CD8-positive, alpha-beta memory T cell (primary cell): Measurements from ENCODE around the gene ZMIZ1. TPM values are rescaled to one million over a fixed set of nuclear protein-coding genes. Genes with fewer than 3 reads are reported as not detected.

ENCODE experiments used
- CTCF ChIA-PET: fragments of 350-600 bp; sonication (Branson Sonifier 250); formaldehyde crosslinking; loops from one replicate; lab custom pipeline; 2021; ENCODE audit warnings: antibody characterized with exemption; lab: Charles Lee
- POLR2A ChIA-PET: fragments of 350-600 bp; sonication (Branson Sonifier 250); formaldehyde crosslinking; loops from one replicate; lab custom pipeline; 2021; ENCODE audit warnings: antibody characterized with exemption; lab: Charles Lee
- DNase-seq, 5 donors: peaks; one replicate each; pipeline versions ENCODE4 v3.0.0 to v3.0.0-alpha.2; 2020 to 2022; ENCODE audit warnings: mixed read lengths in 1 of 5
- H3K27ac ChIP-seq: one replicate; pipeline ENCODE4 v1.7.0; 2013; ENCODE audit warnings: low read depth, mild to moderate bottlenecking, low read length, moderate library complexity
- H3K27me3 ChIP-seq: 2 replicates; pipeline ENCODE4 v1.7.0; 2013; ENCODE audit warnings: low read length, mild to moderate bottlenecking; ENCODE audit not compliant: insufficient read depth, poor library complexity, severe bottlenecking
- H3K36me3 ChIP-seq: 2 replicates; pipeline ENCODE4 v1.7.0; 2013; ENCODE audit warnings: mild to moderate bottlenecking, low read length, moderate library complexity; ENCODE audit not compliant: insufficient read depth
- H3K4me1 ChIP-seq: 2 replicates; pipeline ENCODE4 v1.7.0; 2013; ENCODE audit warnings: mild to moderate bottlenecking, low read length, moderate library complexity; ENCODE audit not compliant: insufficient read depth
- H3K4me3 ChIP-seq: 2 replicates; pipeline ENCODE4 v1.7.0; 2013; ENCODE audit warnings: mild to moderate bottlenecking, low read length
- H3K9me3 ChIP-seq: 2 replicates; pipeline ENCODE4 v1.7.0; 2013; ENCODE audit warnings: mild to moderate bottlenecking, low read length
- H3K27ac Mint-ChIP-seq, 8 donors: one replicate each; pipeline ENCODE4 v1.8.0; 2020 to 2021; ENCODE audit warnings: mixed read lengths in 8 of 8, mild to moderate bottlenecking in 6 of 8, inconsistent platforms in 3 of 8, moderate library complexity in 3 of 8
- H3K27me3 Mint-ChIP-seq, 2 donors: one replicate each; pipeline ENCODE4 v1.8.0; 2020 to 2021; ENCODE audit warnings: mixed read lengths in 2 of 2, mild to moderate bottlenecking in 1 of 2, moderate library complexity in 1 of 2
- H3K36me3 Mint-ChIP-seq, 3 donors: one replicate each; pipeline ENCODE4 v1.8.0; 2020 to 2021; ENCODE audit warnings: mixed read lengths in 3 of 3, inconsistent platforms in 1 of 3, mild to moderate bottlenecking in 1 of 3
- H3K4me1 Mint-ChIP-seq, 3 donors: one replicate each; pipeline ENCODE4 v1.8.0; 2020 to 2021; ENCODE audit warnings: mixed read lengths in 3 of 3, inconsistent platforms in 1 of 3, mild to moderate bottlenecking in 1 of 3
- H3K4me3 Mint-ChIP-seq, 7 donors: one replicate each; pipeline ENCODE4 v1.8.0; 2020 to 2021; ENCODE audit warnings: mixed read lengths in 7 of 7, mild to moderate bottlenecking in 6 of 7, moderate library complexity in 4 of 7, inconsistent platforms in 2 of 7
- H3K9me3 Mint-ChIP-seq, 5 donors: one replicate each; pipeline ENCODE4 v1.8.0; 2020 to 2022; ENCODE audit warnings: mixed read lengths in 5 of 5, mild to moderate bottlenecking in 3 of 5, moderate library complexity in 2 of 5, inconsistent platforms in 1 of 5
- polyA plus RNA-seq: library from polyadenylated mRNA; unstranded; fragments of 300-500 nt; fragmentation: Illumina TruSeq; gene quantifications from one replicate; pipeline ENCODE4 v1.2.3, GENCODE V29; 2021
- total RNA-seq, 2 experiments: library from RNA; stranded (reverse); gene quantifications; one replicate each; pipeline ENCODE4 v1.2.3, GENCODE V29; 2021

The ZMIZ1 gene
- total and polyA plus RNA-seq, 3 experiments from 2014 or later = 8.0 to 36.3 (median 34.7) TPM

- H3K9me3 ChIP-seq = no peaks in the 10 kb centered on the region
- H3K36me3 ChIP-seq = no peaks in the 10 kb centered on the region
- no peaks in the 10 kb centered on the region for H3K4me1 ChIP-seq
- Mint-ChIP-seq H3K9me3 (no peaks in the 10 kb centered on the region), H3K4me1 (peaks cover 0 to 5% (median 0%) of the 10 kb centered on the region in 3 donors), H3K36me3 (peaks cover 0 to 25% (median 23%) of the 10 kb centered on the region in 3 donors), H3K27ac (peak overlapping the region in 2 of 8 donors; percentile 13 to 74), H3K4me3 (no peak overlapping the region), H3K27me3 (peaks cover 0 to 4% of the 10 kb centered on the region in 2 donors)
- no peak overlapping the region for H3K27ac ChIP-seq
- ChIA-PET CTCF (no interaction called here), POLR2A (no interaction called here)
- DNase-seq = no peak
- no peaks in the 10 kb centered on the region for H3K27me3 ChIP-seq
- no peak overlapping the region for H3K4me3 ChIP-seq
Observed at GRCh38 chr10:79219322-79219957, 150.7 kb downstream of the ZMIZ1 start.

- Mint-ChIP-seq H3K4me3 (no peak overlapping the region), H3K4me1 (peaks cover 0 to 5% (median 0%) of the 10 kb centered on the region in 3 donors), H3K27me3 (peaks cover 0 to 4% of the 10 kb centered on the region in 2 donors), H3K27ac (no peak overlapping the region), H3K9me3 (no peaks in the 10 kb centered on the region), H3K36me3 (peaks cover 0 to 25% (median 23%) of the 10 kb centered on the region in 3 donors)
- Histone ChIP-seq H3K27ac (no peak overlapping the region), H3K9me3 (no peaks in the 10 kb centered on the region), H3K4me1 (no peaks in the 10 kb centered on the region), H3K4me3 (no peak overlapping the region), H3K36me3 (no peaks in the 10 kb centered on the region), H3K27me3 (no peaks in the 10 kb centered on the region)
- no peak for DNase-seq
- ChIA-PET POLR2A (no interaction called here), CTCF (no interaction called here)
Observed at GRCh38 chr10:79220307-79220706, 151.5 kb downstream of the ZMIZ1 start.

GRCh38 chr10:79221110-79222051, 152.6 kb downstream of the ZMIZ1 start:
- no peak overlapping the region for H3K4me3 Mint-ChIP-seq
- ChIA-PET POLR2A (no interaction called here), CTCF (no interaction called here)
- no peak overlapping the region for H3K4me3 ChIP-seq
- H3K36me3 Mint-ChIP-seq = peaks cover 0 to 19% (median 17%) of the 10 kb centered on the region in 3 donors
- peaks cover 0 to 5% (median 0%) of the 10 kb centered on the region in 3 donors for H3K4me1 Mint-ChIP-seq
- no peaks in the 10 kb centered on the region for H3K9me3 ChIP-seq
- no peak overlapping the region for H3K27ac Mint-ChIP-seq
- H3K27me3 Mint-ChIP-seq = peaks cover 0 to 4% of the 10 kb centered on the region in 2 donors
- no peaks in the 10 kb centered on the region for H3K4me1 ChIP-seq
- H3K27me3 ChIP-seq = no peaks in the 10 kb centered on the region
- H3K9me3 Mint-ChIP-seq = no peaks in the 10 kb centered on the region
- DNase-seq = no peak
- H3K36me3 ChIP-seq = no peaks in the 10 kb centered on the region
- H3K27ac ChIP-seq = no peak overlapping the region

- no peaks in the 10 kb centered on the region for H3K9me3 Mint-ChIP-seq
- H3K27me3 Mint-ChIP-seq = peaks cover 0 to 4% of the 10 kb centered on the region in 2 donors
- ChIA-PET CTCF (no interaction called here), POLR2A (no interaction called here)
- Histone ChIP-seq H3K4me1 (no peaks in the 10 kb centered on the region), H3K9me3 (no peaks in the 10 kb centered on the region), H3K27ac (no peak overlapping the region), H3K36me3 (no peaks in the 10 kb centered on the region), H3K4me3 (no peak overlapping the region), H3K27me3 (no peaks in the 10 kb centered on the region)
- H3K4me1 Mint-ChIP-seq = peaks cover 0 to 5% (median 0%) of the 10 kb centered on the region in 3 donors
- peak overlapping the region in 1 of 8 donors; percentile 33 for H3K27ac Mint-ChIP-seq
- H3K36me3 Mint-ChIP-seq = peaks cover 0 to 13% (median 13%) of the 10 kb centered on the region in 3 donors
- H3K4me3 Mint-ChIP-seq = no peak overlapping the region
- no peak for DNase-seq
Observed at GRCh38 chr10:79222186-79222585, 153.4 kb downstream of the ZMIZ1 start.

GRCh38 chr10:79223091-79224048, 154.6 kb downstream of the ZMIZ1 start:
- H3K36me3 ChIP-seq = no peaks in the 10 kb centered on the region
- no peaks in the 10 kb centered on the region for H3K9me3 ChIP-seq
- no peaks in the 10 kb centered on the region for H3K9me3 Mint-ChIP-seq
- peaks cover 0 to 5% (median 0%) of the 10 kb centered on the region in 3 donors for H3K4me1 Mint-ChIP-seq
- H3K4me1 ChIP-seq = no peaks in the 10 kb centered on the region
- H3K27ac Mint-ChIP-seq = no peak overlapping the region
- H3K27me3 Mint-ChIP-seq = peaks cover 0 to 3% of the 10 kb centered on the region in 2 donors
- no peak overlapping the region for H3K27ac ChIP-seq
- CTCF ChIA-PET = no interaction called here
- H3K4me3 Mint-ChIP-seq = no peak overlapping the region
- H3K36me3 Mint-ChIP-seq = peaks cover 0 to 9% (median 6%) of the 10 kb centered on the region in 3 donors
- H3K4me3 ChIP-seq = no peak overlapping the region
- no peak for DNase-seq
- no peaks in the 10 kb centered on the region for H3K27me3 ChIP-seq
- POLR2A ChIA-PET = no interaction called here

- peaks cover 0 to 1% of the 10 kb centered on the region in 2 donors for H3K27me3 Mint-ChIP-seq
- H3K36me3 ChIP-seq = no peaks in the 10 kb centered on the region
- H3K36me3 Mint-ChIP-seq = peaks cover 0 to 9% (median 6%) of the 10 kb centered on the region in 3 donors
- H3K9me3 Mint-ChIP-seq = no peaks in the 10 kb centered on the region
- ChIA-PET CTCF (no interaction called here), POLR2A (no interaction called here)
- peaks cover 0 to 5% (median 0%) of the 10 kb centered on the region in 3 donors for H3K4me1 Mint-ChIP-seq
- no peaks in the 10 kb centered on the region for H3K9me3 ChIP-seq
- no peak for DNase-seq
- no peak overlapping the region for H3K4me3 ChIP-seq
- no peaks in the 10 kb centered on the region for H3K4me1 ChIP-seq
- peak overlapping the region in 1 of 8 donors; percentile 16 for H3K27ac Mint-ChIP-seq
- no peak overlapping the region for H3K4me3 Mint-ChIP-seq
- H3K27me3 ChIP-seq = no peaks in the 10 kb centered on the region
- H3K27ac ChIP-seq = no peak overlapping the region
Observed at GRCh38 chr10:79224263-79224949, 155.6 kb downstream of the ZMIZ1 start.

DNA sequence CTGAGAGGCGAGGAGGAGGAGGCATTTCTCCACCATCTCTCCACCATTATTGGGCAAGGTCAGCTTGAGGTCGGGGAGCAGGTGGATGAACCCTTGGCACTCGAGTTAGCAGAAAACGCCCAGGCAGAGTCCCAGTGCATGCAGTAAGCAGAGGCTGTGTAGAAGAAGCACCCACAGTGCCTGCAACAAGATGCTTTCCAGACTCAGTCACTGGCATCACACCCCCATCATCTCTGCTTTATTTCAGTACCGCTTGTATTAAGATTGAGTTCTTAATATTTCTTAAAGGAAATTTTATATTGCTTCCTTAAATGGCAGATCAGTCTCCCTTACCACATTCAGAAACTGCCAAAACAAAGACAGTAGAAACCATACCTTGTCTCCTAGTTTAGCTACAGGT, 156.2 kb downstream of the ZMIZ1 start:
- CTCF ChIA-PET = no interaction called here
- Histone ChIP-seq H3K36me3 (no peaks in the 10 kb centered on the region), H3K27ac (no peak overlapping the region), H3K4me1 (no peaks in the 10 kb centered on the region), H3K27me3 (no peaks in the 10 kb centered on the region), H3K9me3 (no peaks in the 10 kb centered on the region), H3K4me3 (no peak overlapping the region)
- no peak for DNase-seq
- H3K27me3 Mint-ChIP-seq = peaks cover 0 to 1% of the 10 kb centered on the region in 2 donors
- peak overlapping the region in 1 of 8 donors; percentile 16 for H3K27ac Mint-ChIP-seq
- no peaks in the 10 kb centered on the region for H3K9me3 Mint-ChIP-seq
- POLR2A ChIA-PET = no interaction called here
- H3K4me3 Mint-ChIP-seq = no peak overlapping the region
- H3K4me1 Mint-ChIP-seq = peaks cover 0 to 5% (median 0%) of the 10 kb centered on the region in 3 donors
- peaks cover 0 to 7% (median 6%) of the 10 kb centered on the region in 3 donors for H3K36me3 Mint-ChIP-seq
